Measurements from ENCODE around the gene ARPC2. TPM values are rescaled to one million over a fixed set of nuclear protein-coding genes. Genes with fewer than 3 reads are reported as not detected.
A peak's percentile ranks its signal among the peaks of the same experiment; 100 is the strongest.

The ARPC2 gene
- total RNA-seq, 1 experiment from 2014 or later, result 499 TPM

GRCh38 chr2:218217360-218218267, 625 bp downstream of the ARPC2 start:
- peak; percentile 31 for DNase-seq (ENCODE audit: low read depth)

GRCh38 chr2:218218268-218219185, 1.5 kb downstream of the ARPC2 start:
- DNase-seq (ENCODE audit: low read depth), result no peak

GRCh38 chr2:218219934-218220333, 2.9 kb downstream of the ARPC2 start:
- no peak for DNase-seq (ENCODE audit: low read depth)

- no peak for DNase-seq (ENCODE audit: low read depth)
These were observed 4.0 kb downstream of the ARPC2 start for GRCh38 chr2:218221000-218221399.

GRCh38 chr2:218223046-218223445, 6.1 kb downstream of the ARPC2 start:
- no peak for DNase-seq (ENCODE audit: low read depth)

GRCh38 chr2:218224186-218224585, 7.2 kb downstream of the ARPC2 start:
- DNase-seq (ENCODE audit: low read depth), result no peak

- DNase-seq (ENCODE audit: low read depth), result no peak
These were observed 9.9 kb downstream of the ARPC2 start for GRCh38 chr2:218226903-218227302.

- DNase-seq (ENCODE audit: low read depth), result no peak
These were observed 11.5 kb downstream of the ARPC2 start for GRCh38 chr2:218228366-218229090.

- peak; percentile 79 for DNase-seq (ENCODE audit: low read depth)
These were observed 12.2 kb downstream of the ARPC2 start for GRCh38 chr2:218229239-218229638.

GRCh38 chr2:218229851-218230250, 12.9 kb downstream of the ARPC2 start:
- peak; percentile 26 for DNase-seq (ENCODE audit: low read depth)

- peak; percentile 49 for DNase-seq (ENCODE audit: low read depth)
These were observed 13.9 kb downstream of the ARPC2 start for GRCh38 chr2:218230882-218231281.

GRCh38 chr2:218233543-218233942, 16.6 kb downstream of the ARPC2 start:
- no peak for DNase-seq (ENCODE audit: low read depth)

- no peak for DNase-seq (ENCODE audit: low read depth)
These were observed 17.5 kb downstream of the ARPC2 start for GRCh38 chr2:218234521-218234920.

- no peak for DNase-seq (ENCODE audit: low read depth)
These were observed 18.0 kb downstream of the ARPC2 start for GRCh38 chr2:218235017-218235416.

- no peak for DNase-seq (ENCODE audit: low read depth)
These were observed 19.8 kb downstream of the ARPC2 start for GRCh38 chr2:218236829-218237228.

GRCh38 chr2:218238887-218239286, 21.9 kb downstream of the ARPC2 start:
- no peak for DNase-seq (ENCODE audit: low read depth)

- no peak for DNase-seq (ENCODE audit: low read depth)
These were observed 27.2 kb downstream of the ARPC2 start for GRCh38 chr2:218244204-218244603.

- DNase-seq (ENCODE audit: low read depth), result no peak
These were observed 27.7 kb downstream of the ARPC2 start for GRCh38 chr2:218244665-218245064.

- DNase-seq (ENCODE audit: low read depth), result no peak
These were observed 28.2 kb downstream of the ARPC2 start for GRCh38 chr2:218245214-218245613.

GRCh38 chr2:218249691-218250090, 32.7 kb downstream of the ARPC2 start:
- no peak for DNase-seq (ENCODE audit: low read depth)

- DNase-seq (ENCODE audit: low read depth), result peak; percentile 92
These were observed 35.7 kb downstream of the ARPC2 start for GRCh38 chr2:218252509-218253231.
